DND-41 (cell line): Measurements from ENCODE around the gene PPFIBP2.

Experiments used
- CTCF ChIP-seq: IDR thresholded peaks from 2 replicates; pipeline ENCODE4 v1.5.1; 2012; ENCODE audit warnings: borderline replicate concordance, low read length, moderate library complexity, mild to moderate bottlenecking; ENCODE audit not compliant: poor library complexity, severe bottlenecking; ENCODE audit errors: extremely low read depth
- EZH2 ChIP-seq: IDR thresholded peaks from 3 replicates; pipeline ENCODE4 v1.6.1; 2012; ENCODE audit warnings: borderline replicate concordance, low read depth, mild to moderate bottlenecking, moderate library complexity, low read length, inconsistent platforms; ENCODE audit not compliant: severe bottlenecking

DNA sequence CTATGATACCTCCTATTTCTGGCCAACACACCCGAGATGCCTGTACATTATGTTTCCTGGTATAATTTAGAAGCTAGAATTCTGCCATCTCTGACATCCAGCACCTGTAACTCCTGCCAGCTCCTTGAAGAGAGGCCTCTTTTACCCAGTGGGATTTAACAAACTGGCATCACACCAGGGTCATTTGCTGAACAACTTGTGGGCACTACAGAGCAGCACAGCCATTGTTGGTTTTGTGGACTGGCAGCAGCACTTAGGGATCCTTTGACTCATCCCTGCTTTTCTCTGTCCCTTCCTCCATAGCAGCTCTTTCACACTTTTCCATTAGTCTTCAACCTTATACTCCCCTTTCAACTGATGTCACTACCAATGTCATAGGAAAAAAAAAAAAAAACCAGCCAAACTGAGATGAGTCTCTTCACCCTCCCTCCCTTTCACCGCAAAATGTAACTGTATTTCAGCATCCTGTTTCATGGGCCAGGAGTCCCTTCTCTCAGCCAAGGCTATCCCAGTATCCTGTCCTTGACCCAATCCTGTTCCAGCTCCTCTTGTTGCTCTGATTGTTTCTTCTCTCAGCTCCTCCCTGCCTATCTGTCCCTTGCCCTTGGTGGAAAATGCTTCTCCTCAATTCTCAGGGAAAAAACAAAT lies 68.7 kb downstream of the PPFIBP2 start:
- TF ChIP-seq CTCF = no peak
- no peak for TF ChIP-seq EZH2
